GM12878 (cell line): ENCODE measurements around the gene SH3BGRL3. TPM values are rescaled to one million over a fixed set of nuclear protein-coding genes. Genes with fewer than 3 reads are reported as not detected.

ENCODE experiments used
- ATAC-seq: fragments of 200-7000 bp; cut with Tn5 transposase; 3 replicates; pipeline ENCODE4 v1.9.1; 2020; ENCODE audit warnings: mild to moderate bottlenecking, moderate library complexity
- BruUV-seq: library from RNA; stranded (reverse); fragments of 400-500 nt; replicated peaks from 2 replicates; lab custom pipeline; 2021; lab: Mats Ljungman, UMichigan
- CTCF ChIA-PET: fragments of 300-600 bp; sonication (Branson Sonifier 250); formaldehyde crosslinking; extraction: SDS; loops from one replicate; lab custom pipeline; 2021; ENCODE audit warnings: inconsistent platforms; lab: Yijun Ruan, JAX
- POLR2A ChIA-PET: fragments of 350-600 bp; formaldehyde crosslinking; extraction: SDS; loops from one replicate; lab custom pipeline; 2021; ENCODE audit warnings: inconsistent platforms; lab: Charles Lee
- RAD21 ChIA-PET: fragments of 300-600 bp; sonication (Branson Sonifier 250); formaldehyde crosslinking; loops from one replicate; lab custom pipeline; 2023; ENCODE audit warnings: antibody characterized with exemption; ENCODE audit not compliant: unreplicated experiment; lab: Charles Lee
- SMC1A ChIA-PET: fragments of 300-600 bp; sonication (Branson Sonifier 250); formaldehyde crosslinking; loops from one replicate; lab custom pipeline; 2023; ENCODE audit not compliant: unreplicated experiment, uncharacterized antibody; lab: Charles Lee
- DNase-seq: peaks from one replicate; pipeline ENCODE4 v3.0.0-alpha.2; 2011; ENCODE audit warnings: low read depth, low spot score
- FAIRE-seq: peaks from 3 replicates; lab custom pipeline; 2011; peaks lifted over from hg19 to GRCh38; lab: Jason Lieb, UNC
- H2AFZ ChIP-seq: 2 replicates; pipeline ENCODE4 v1.6.0; 2011; ENCODE audit warnings: low read depth, low read length, control low read depth; ENCODE audit not compliant: control insufficient read depth
- H3K27ac ChIP-seq: 2 replicates; pipeline ENCODE4 v1.5.1; 2011; ENCODE audit warnings: control low read depth; ENCODE audit not compliant: control insufficient read depth, insufficient read depth
- H3K27me3 ChIP-seq, 2 experiments: replicated peaks in 1 of 2; 2 replicates each; pipeline versions ENCODE4 v1.6.0 to v1.6.1; 2011; ENCODE audit warnings: low read length in 1 of 2; ENCODE audit not compliant: control insufficient read depth in 2 of 2, insufficient read depth in 2 of 2
- H3K36me3 ChIP-seq, 2 experiments: 2 replicates each; pipeline ENCODE4 v1.5.1; 2011; ENCODE audit warnings: low read length in 1 of 2; ENCODE audit not compliant: control insufficient read depth in 2 of 2, insufficient read depth in 2 of 2
- H3K4me1 ChIP-seq: 2 replicates; pipeline ENCODE4 v1.6.1; 2011; ENCODE audit warnings: mild to moderate bottlenecking, low read length, moderate library complexity, mixed read lengths; ENCODE audit not compliant: control insufficient read depth, insufficient read depth
- H3K4me2 ChIP-seq: 2 replicates; pipeline ENCODE4 v1.6.0; 2011; ENCODE audit warnings: control low read depth; ENCODE audit not compliant: control insufficient read depth, insufficient read depth
- H3K4me3 ChIP-seq: fragments of 200-600 bp; sonication (generic); 2 replicates; pipeline ENCODE4 v1.5.1; 2016
- H3K79me2 ChIP-seq: 2 replicates; pipeline ENCODE4 v1.6.0; 2011; ENCODE audit warnings: low read length; ENCODE audit not compliant: control insufficient read depth, insufficient read depth
- H3K9ac ChIP-seq: 2 replicates; pipeline ENCODE4 v1.8.0; 2011; ENCODE audit warnings: low read length, control low read depth, mixed read lengths; ENCODE audit not compliant: control insufficient read depth, insufficient read depth
- H3K9me3 ChIP-seq: replicated peaks from 3 replicates; pipeline ENCODE4 v1.5.1; 2011; ENCODE audit warnings: mild to moderate bottlenecking, low read length; ENCODE audit not compliant: control insufficient read depth, insufficient read depth
- H4K20me1 ChIP-seq: 2 replicates; pipeline ENCODE4 v1.6.0; 2011; ENCODE audit not compliant: control insufficient read depth, insufficient read depth
- HDGF ChIP-seq: fragments of 450-650 bp; IDR thresholded peaks from 2 replicates; pipeline ENCODE4 v1.6.1; 2016; ENCODE audit warnings: antibody characterized with exemption
- IKZF1 ChIP-seq: fragments of 450-650 bp; conservative IDR thresholded peaks from 2 replicates; pipeline ENCODE4 v1.6.1; 2017; ENCODE audit warnings: antibody characterized with exemption, mild to moderate bottlenecking
- NKRF ChIP-seq: fragments of 450-650 bp; conservative IDR thresholded peaks from 2 replicates; pipeline ENCODE4 v1.6.1; 2017; ENCODE audit warnings: mild to moderate bottlenecking, moderate library complexity
- PAX5 ChIP-seq: IDR thresholded peaks from 2 replicates; pipeline ENCODE4 v1.6.1; 2011; ENCODE audit warnings: low read depth, low read length, borderline replicate concordance
- POLR2AphosphoS2 ChIP-seq: IDR thresholded peaks from 2 replicates; pipeline ENCODE4 v1.6.1; 2011; ENCODE audit warnings: low read depth, mild to moderate bottlenecking, low read length, improper control_type of control experiment, moderate library complexity
- SRF ChIP-seq, 2 experiments: IDR thresholded peaks; 2 replicates each; pipeline ENCODE4 v1.6.1; 2011; ENCODE audit warnings: low read depth in 2 of 2, low read length in 2 of 2, mild to moderate bottlenecking in 1 of 2, moderate library complexity in 1 of 2
- TCF12 ChIP-seq: IDR thresholded peaks from 2 replicates; pipeline ENCODE4 v1.6.1; 2011; ENCODE audit warnings: low read depth, mild to moderate bottlenecking, low read length
- WGBS: methylation state at CpG from one replicate; pipeline ENCODE4 v1.1.6; 2016; ENCODE audit warnings: low lambda C conversion rate; ENCODE audit not compliant: insufficient replicate concordance, insufficient coverage; ENCODE audit errors: missing lambda C conversion rate; 5-methylcytosine and 5-hydroxymethylcytosine counted together
- in situ Hi-C: fragments of 300-500 bp; cut with MboI; formaldehyde crosslinking; loops from 9 replicates; pipeline ENCODE4 v1.14.3; 2018; ENCODE audit warnings: mixed read lengths
- intact Hi-C: fragments of 100-400 bp; cut with micrococcal nuclease; formaldehyde crosslinking; loops from one replicate; pipeline ENCODE4 v1.14.2; 2022; ENCODE audit not compliant: unreplicated experiment
- polyA plus RNA-seq, 11 experiments: library from polyadenylated mRNA; depleted of rRNA in 4 of 11; unstranded in 6 of 11; stranded (reverse) in 5 of 11; fragments of >200 nt; fragmentation: Nextera tagmentation in 4 of 11; fragmentation: Illumina TruSeq in 1 of 11; extraction: Ambion mirVana in 4 of 11; extraction: Trizol in 1 of 11; gene quantifications; 1 replicate in 1 of 11; 2 replicates in 10 of 11; pipeline versions ENCODE4 v1.2.1 to v1.2.3, GENCODE V29; 2011 to 2016; ENCODE audit warnings: inconsistent platforms in 2 of 11, missing spikeins in 2 of 11, low read depth in 1 of 11
- total RNA-seq, 4 experiments: library from RNA; depleted of rRNA in 3 of 4; stranded (reverse); fragments of >200 nt in 3 of 4; fragmentation: Illumina TruSeq in 1 of 4; extraction: Trizol in 1 of 4; gene quantifications; 2 replicates each; pipeline versions ENCODE4 v1.2.1 to v1.2.3, GENCODE V29; 2013 to 2021

SH3BGRL3 gene
- total and polyA plus RNA-seq, 10 of the 15 experiments (the other 5 are each of a cell fraction or from before 2014, with no cell fraction given): 39.7 to 390 (median 118) TPM

GRCh38 chr1:26280333-26281042 is 602 bp downstream of the SH3BGRL3 start:
- DNase-seq: no peak
- CTCF ChIA-PET: interaction anchor here (1.4 to 18.0 kb wide), 7 partner anchors 8 to 136 kb away, joined by 4 to 879 read pairs (median 13); partner anchors contain the start of genes CD52 and CEP85
- intact Hi-C loops: no loop called here

More at GRCh38 chr1:26280333-26281042, 602 bp downstream of the SH3BGRL3 start:
- no peak for ATAC-seq
- 34% methylated on average over 17 of the region's 20 CpGs for WGBS
- Histone ChIP-seq H3K9me3 (no peaks in the 10 kb centered on the region), H3K9ac (peak overlapping the region; percentile 91), H4K20me1 (no peaks in the 10 kb centered on the region), H3K27ac (peak overlapping the region; percentile 87), H3K4me2 (peak overlapping the region; percentile 98), H3K27me3 (no peaks in the 10 kb centered on the region), H3K4me3 (peak overlapping the region; percentile 88), H3K4me1 (peaks cover 53% of the 10 kb centered on the region), H3K79me2 (peaks cover 26% of the 10 kb centered on the region), H3K36me3 (peaks cover 14 to 17% of the 10 kb centered on the region in 2 experiments), H2AFZ (peak overlapping the region; percentile 92; the same call in 1 of the 2 replicates)
- BruUV-seq: no TSS peak
- SMC1A ChIA-PET: interaction anchor here (1.2 to 9.1 kb wide), 4 partner anchors 8 to 45 kb away, joined by 3 to 119 read pairs (median 12); partner anchors contain the start of gene CD52
- FAIRE-seq: no peak
- POLR2A ChIA-PET: interaction anchor here (0.6 to 3.5 kb wide), 7 partner anchors 8 to 98 kb away, joined by 3 to 31 read pairs (median 5); partner anchors contain the start of gene CD52
- RAD21 ChIA-PET: interaction anchor here (0.7 to 8.9 kb wide), 6 partner anchors 8 to 136 kb away, joined by 3 to 113 read pairs (median 3); partner anchors contain the start of gene CD52
- in situ Hi-C loops: no loop called here
- 0 out of 2 replicates have a peak, but pooled peaks have one; percentile 1 for TF ChIP-seq PAX5
- no peak for TF ChIP-seq SRF (IDR thresholded peaks at IDR 0.05; ENCODE audit: low read depth in 2 of 2, low read length in 2 of 2)
- no peak for TF ChIP-seq IKZF1
- no peak for TF ChIP-seq POLR2AphosphoS2
- no peak for TF ChIP-seq TCF12
- TF ChIP-seq HDGF: peak; percentile 72; the same call in 1 of the 2 replicates
- 0 out of 2 replicates have a peak, but pooled peaks have one; percentile 27 for TF ChIP-seq NKRF
